SK-N-SH treated with all-trans-retinoic acid at 6 μM for 48 hours (cell line): Measurements from ENCODE around the gene GP1BB.

ENCODE experiments used
- ATAC-seq: fragments of 200-7000 bp; cut with Tn5 transposase; 3 replicates; pipeline ENCODE4 v1.9.1; 2020; ENCODE audit warnings: mild to moderate bottlenecking, moderate library complexity
- ARNTL ChIP-seq: fragments of 450-650 bp; formaldehyde crosslinking; IDR thresholded peaks from 2 replicates; pipeline ENCODE4 v1.5.0; 2020; ENCODE audit warnings: low read depth, mild to moderate bottlenecking, moderate library complexity, borderline replicate concordance
- CSDC2 ChIP-seq: fragments of 250-450 bp; sonication (Bioruptor Pico); IDR thresholded peaks from 2 replicates; pipeline ENCODE4 v1.5.0; 2020; ENCODE audit warnings: mild to moderate bottlenecking, moderate library complexity
- ESRRG ChIP-seq: fragments of 250-450 bp; sonication (Bioruptor Pico); IDR thresholded peaks from 2 replicates; pipeline ENCODE4 v1.6.1; 2021; ENCODE audit warnings: mild to moderate bottlenecking
- GLIS3 ChIP-seq: fragments of 250-450 bp; sonication (Bioruptor Pico); IDR thresholded peaks from 2 replicates; pipeline ENCODE4 v1.5.0; 2020; ENCODE audit warnings: mild to moderate bottlenecking, moderate library complexity
- ISL1 ChIP-seq: fragments of 250-450 bp; sonication (Bioruptor Pico); IDR thresholded peaks from 2 replicates; pipeline ENCODE4 v2.1.2; 2022; ENCODE audit warnings: mild to moderate bottlenecking, moderate library complexity
- OSR1 ChIP-seq: fragments of 250-450 bp; sonication (Bioruptor Pico); IDR thresholded peaks from 2 replicates; pipeline ENCODE4 v1.8.0; 2022; ENCODE audit warnings: moderate library complexity, mild to moderate bottlenecking, inconsistent platforms
- PPARA ChIP-seq: fragments of 250-450 bp; sonication (Bioruptor Pico); IDR thresholded peaks from 2 replicates; pipeline ENCODE4 v1.5.0; 2020; ENCODE audit warnings: mild to moderate bottlenecking, borderline replicate concordance
- TOX ChIP-seq: fragments of 250-450 bp; sonication (Bioruptor Pico); IDR thresholded peaks from 2 replicates; pipeline ENCODE4 v1.8.0; 2021; ENCODE audit warnings: mild to moderate bottlenecking, moderate library complexity, borderline replicate concordance
- ZC3H10 ChIP-seq: fragments of 250-450 bp; sonication (Bioruptor Pico); IDR thresholded peaks from 2 replicates; pipeline ENCODE4 v1.5.1; 2021; ENCODE audit warnings: mild to moderate bottlenecking, moderate library complexity
- ZFP3 ChIP-seq: fragments of 250-450 bp; sonication (Bioruptor Pico); IDR thresholded peaks from 2 replicates; pipeline ENCODE4 v1.5.0; 2020; ENCODE audit warnings: mild to moderate bottlenecking, moderate library complexity
- ZNF565 ChIP-seq: fragments of 450-650 bp; formaldehyde crosslinking; conservative IDR thresholded peaks from 2 replicates; pipeline ENCODE4 v1.5.0; 2020; ENCODE audit warnings: low read depth, mild to moderate bottlenecking, moderate library complexity
- ZNF70 ChIP-seq: fragments of 450-650 bp; formaldehyde crosslinking; IDR thresholded peaks from 2 replicates; pipeline ENCODE4 v1.5.0; 2020; ENCODE audit warnings: mild to moderate bottlenecking, moderate library complexity
- TF ChIP-seq, protein P1 (sequence below): fragments of 250-450 bp; sonication (Bioruptor Pico); IDR thresholded peaks from 2 replicates; pipeline ENCODE4 v1.5.0; 2020; ENCODE audit warnings: mild to moderate bottlenecking, moderate library complexity
- TF ChIP-seq, protein P2 (sequence below): fragments of 250-450 bp; sonication (Bioruptor Pico); IDR thresholded peaks from 2 replicates; pipeline ENCODE4 v1.5.1; 2020; ENCODE audit warnings: low read depth, mild to moderate bottlenecking, moderate library complexity
- TF ChIP-seq, protein P3 (sequence below): fragments of 250-450 bp; sonication (Bioruptor Pico); IDR thresholded peaks from 2 replicates; pipeline ENCODE4 v1.8.0; 2020; ENCODE audit warnings: mild to moderate bottlenecking, moderate library complexity, borderline replicate concordance
- TF ChIP-seq, protein P4 (sequence below): fragments of 250-450 bp; sonication (Bioruptor Pico); IDR thresholded peaks from 2 replicates; pipeline ENCODE4 v1.5.1; 2021; ENCODE audit warnings: mild to moderate bottlenecking, moderate library complexity
- TF ChIP-seq, protein P5 (sequence below): fragments of 250-450 bp; sonication (Bioruptor Pico); IDR thresholded peaks from 2 replicates; pipeline ENCODE4 v1.8.0; 2021; ENCODE audit warnings: low read depth, mild to moderate bottlenecking, moderate library complexity, borderline replicate concordance

GP1BB gene

DNA sequence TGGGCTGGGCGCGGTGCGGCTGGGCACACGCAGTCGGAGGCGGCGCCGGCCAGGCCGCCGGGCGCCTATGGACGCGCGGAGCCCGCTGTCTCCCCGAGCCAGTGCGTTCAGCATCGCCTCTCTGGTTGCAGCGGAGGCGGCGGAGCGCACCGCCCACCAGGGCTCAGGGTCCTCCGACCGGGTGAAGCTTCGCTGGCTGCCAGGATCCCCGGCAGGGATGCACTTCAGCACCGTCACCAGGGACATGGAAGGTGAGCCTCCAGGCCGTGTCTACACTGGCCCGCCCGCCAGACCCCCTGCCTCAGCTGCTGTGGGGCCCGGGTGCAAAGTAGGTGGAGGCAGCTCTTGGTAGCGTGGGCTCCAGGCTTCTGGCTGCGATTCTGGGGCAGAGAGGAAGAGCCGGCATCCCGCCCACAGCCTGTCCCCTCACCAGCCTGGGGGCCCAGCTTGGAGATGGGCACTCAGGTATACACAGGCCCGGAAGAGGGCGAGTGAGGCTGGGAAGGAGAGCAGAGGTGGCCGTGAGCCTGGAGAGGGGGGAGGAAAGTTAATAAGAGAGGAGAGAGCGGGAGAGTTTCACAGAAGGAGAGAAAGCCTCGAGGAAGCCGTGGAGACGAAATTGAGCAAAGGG is 36.2 kb downstream of the GP1BB start (continued):
- TF ChIP-seq, protein P1, sequence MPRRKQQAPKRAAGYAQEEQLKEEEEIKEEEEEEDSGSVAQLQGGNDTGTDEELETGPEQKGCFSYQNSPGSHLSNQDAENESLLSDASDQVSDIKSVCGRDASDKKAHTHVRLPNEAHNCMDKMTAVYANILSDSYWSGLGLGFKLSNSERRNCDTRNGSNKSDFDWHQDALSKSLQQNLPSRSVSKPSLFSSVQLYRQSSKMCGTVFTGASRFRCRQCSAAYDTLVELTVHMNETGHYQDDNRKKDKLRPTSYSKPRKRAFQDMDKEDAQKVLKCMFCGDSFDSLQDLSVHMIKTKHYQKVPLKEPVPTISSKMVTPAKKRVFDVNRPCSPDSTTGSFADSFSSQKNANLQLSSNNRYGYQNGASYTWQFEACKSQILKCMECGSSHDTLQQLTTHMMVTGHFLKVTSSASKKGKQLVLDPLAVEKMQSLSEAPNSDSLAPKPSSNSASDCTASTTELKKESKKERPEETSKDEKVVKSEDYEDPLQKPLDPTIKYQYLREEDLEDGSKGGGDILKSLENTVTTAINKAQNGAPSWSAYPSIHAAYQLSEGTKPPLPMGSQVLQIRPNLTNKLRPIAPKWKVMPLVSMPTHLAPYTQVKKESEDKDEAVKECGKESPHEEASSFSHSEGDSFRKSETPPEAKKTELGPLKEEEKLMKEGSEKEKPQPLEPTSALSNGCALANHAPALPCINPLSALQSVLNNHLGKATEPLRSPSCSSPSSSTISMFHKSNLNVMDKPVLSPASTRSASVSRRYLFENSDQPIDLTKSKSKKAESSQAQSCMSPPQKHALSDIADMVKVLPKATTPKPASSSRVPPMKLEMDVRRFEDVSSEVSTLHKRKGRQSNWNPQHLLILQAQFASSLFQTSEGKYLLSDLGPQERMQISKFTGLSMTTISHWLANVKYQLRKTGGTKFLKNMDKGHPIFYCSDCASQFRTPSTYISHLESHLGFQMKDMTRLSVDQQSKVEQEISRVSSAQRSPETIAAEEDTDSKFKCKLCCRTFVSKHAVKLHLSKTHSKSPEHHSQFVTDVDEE (CRISPR knock-in tag) = no peak
- no peak for TF ChIP-seq ZFP3

DNA sequence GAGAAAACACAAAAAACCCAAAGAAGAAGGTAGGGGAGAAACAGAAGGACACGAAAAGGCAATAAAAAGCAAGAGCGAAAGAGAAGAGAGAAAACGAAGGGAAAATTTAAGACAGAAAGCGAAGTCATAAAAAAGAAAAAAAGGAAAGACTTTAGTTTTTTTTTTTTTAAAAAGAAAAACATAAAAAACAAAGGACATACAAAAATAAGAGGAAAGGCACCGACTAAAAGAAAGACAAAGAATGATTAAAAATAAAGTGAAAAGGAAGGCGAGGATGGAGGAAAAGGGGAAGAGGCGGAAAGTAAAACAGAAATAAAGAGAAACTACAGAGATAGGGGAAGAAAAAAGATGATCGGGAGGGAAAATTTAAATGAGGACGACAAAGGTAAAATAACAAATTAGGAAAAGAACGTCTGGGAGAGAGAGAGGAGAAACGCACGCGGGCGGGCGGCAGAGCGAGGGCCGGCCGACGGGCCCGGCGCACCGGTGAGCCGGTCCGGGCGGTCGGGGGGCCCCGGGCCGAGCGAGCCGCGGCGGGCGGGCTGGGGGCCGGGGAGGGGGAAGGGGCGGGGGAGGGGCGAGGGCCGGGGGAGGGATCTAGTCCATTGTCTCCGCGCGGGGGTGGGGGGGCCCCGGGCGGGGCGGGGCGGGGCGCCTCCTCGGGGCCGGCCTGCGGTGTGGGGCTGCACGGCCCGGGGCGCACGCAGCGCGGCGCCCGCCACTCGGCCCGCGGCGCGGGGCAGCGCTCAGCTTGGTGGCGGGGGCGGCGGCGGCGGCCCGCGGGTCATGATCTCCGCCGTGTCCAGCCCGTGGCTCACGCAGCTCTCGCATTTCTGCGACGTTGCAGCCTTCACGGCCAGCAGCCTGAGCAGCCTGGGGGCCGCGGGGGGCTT is 37.0 kb downstream of the GP1BB start, which contains the start of gene TBX1:
Gene TBX1, plus strand, starts transcription at position 721 of the 893 bp plus-strand sequence. Its CDS starts 66 bp downstream, at position 787.
- TF ChIP-seq OSR1 (CRISPR knock-in tag) (no peak), ZC3H10 (CRISPR knock-in tag) (no peak), TOX (CRISPR knock-in tag) (no peak), ISL1 (CRISPR knock-in tag) (no peak), ARNTL (CRISPR knock-in tag) (no peak), ZNF70 (CRISPR knock-in tag) (no peak), PPARA (no peak), CSDC2 (CRISPR knock-in tag) (no peak), ESRRG (no peak)
- TF ChIP-seq, protein P2, sequence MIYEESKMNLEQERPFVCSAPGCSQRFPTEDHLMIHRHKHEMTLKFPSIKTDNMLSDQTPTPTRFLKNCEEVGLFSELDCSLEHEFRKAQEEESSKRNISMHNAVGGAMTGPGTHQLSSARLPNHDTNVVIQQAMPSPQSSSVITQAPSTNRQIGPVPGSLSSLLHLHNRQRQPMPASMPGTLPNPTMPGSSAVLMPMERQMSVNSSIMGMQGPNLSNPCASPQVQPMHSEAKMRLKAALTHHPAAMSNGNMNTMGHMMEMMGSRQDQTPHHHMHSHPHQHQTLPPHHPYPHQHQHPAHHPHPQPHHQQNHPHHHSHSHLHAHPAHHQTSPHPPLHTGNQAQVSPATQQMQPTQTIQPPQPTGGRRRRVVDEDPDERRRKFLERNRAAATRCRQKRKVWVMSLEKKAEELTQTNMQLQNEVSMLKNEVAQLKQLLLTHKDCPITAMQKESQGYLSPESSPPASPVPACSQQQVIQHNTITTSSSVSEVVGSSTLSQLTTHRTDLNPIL (CRISPR knock-in tag) = no peak
- TF ChIP-seq, protein P3, sequence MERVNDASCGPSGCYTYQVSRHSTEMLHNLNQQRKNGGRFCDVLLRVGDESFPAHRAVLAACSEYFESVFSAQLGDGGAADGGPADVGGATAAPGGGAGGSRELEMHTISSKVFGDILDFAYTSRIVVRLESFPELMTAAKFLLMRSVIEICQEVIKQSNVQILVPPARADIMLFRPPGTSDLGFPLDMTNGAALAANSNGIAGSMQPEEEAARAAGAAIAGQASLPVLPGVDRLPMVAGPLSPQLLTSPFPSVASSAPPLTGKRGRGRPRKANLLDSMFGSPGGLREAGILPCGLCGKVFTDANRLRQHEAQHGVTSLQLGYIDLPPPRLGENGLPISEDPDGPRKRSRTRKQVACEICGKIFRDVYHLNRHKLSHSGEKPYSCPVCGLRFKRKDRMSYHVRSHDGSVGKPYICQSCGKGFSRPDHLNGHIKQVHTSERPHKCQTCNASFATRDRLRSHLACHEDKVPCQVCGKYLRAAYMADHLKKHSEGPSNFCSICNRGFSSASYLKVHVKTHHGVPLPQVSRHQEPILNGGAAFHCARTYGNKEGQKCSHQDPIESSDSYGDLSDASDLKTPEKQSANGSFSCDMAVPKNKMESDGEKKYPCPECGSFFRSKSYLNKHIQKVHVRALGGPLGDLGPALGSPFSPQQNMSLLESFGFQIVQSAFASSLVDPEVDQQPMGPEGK (CRISPR knock-in tag) = no peak
- TF ChIP-seq, protein P4, sequence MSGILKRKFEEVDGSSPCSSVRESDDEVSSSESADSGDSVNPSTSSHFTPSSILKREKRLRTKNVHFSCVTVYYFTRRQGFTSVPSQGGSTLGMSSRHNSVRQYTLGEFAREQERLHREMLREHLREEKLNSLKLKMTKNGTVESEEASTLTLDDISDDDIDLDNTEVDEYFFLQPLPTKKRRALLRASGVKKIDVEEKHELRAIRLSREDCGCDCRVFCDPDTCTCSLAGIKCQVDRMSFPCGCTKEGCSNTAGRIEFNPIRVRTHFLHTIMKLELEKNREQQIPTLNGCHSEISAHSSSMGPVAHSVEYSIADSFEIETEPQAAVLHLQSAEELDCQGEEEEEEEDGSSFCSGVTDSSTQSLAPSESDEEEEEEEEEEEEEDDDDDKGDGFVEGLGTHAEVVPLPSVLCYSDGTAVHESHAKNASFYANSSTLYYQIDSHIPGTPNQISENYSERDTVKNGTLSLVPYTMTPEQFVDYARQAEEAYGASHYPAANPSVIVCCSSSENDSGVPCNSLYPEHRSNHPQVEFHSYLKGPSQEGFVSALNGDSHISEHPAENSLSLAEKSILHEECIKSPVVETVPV (CRISPR knock-in tag) = no peak
- ATAC-seq = no peak

DNA sequence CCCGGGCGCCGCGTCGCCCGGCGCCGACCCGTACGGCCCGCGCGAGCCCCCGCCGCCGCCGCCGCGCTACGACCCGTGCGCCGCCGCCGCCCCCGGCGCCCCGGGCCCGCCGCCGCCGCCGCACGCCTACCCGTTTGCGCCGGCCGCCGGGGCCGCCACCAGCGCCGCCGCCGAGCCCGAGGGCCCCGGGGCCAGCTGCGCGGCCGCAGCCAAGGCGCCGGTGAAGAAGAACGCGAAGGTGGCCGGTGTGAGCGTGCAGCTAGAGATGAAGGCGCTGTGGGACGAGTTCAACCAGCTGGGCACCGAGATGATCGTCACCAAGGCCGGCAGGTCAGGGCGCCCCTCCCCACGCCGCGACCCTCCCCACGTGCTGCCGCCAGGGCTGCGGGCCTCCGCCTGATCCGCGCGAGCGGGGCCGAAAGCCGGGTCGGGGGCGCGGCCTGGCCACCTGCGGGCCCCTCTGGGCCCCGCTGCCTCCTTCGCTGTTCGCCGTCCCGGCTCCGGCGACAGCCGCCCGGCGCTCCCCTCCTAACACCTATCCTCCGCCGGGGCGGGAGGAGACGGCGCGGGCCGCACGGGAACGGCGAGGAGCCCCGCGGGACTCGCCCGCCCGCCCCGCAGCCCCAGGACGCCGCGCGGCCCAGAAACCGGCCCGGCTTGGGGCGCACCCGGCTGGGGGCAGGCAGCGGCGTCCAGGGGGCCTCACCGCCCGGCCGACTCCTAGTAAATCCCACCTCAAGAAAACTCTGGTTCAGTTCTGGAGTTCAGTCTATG is 37.8 kb downstream of the GP1BB start:
- TF ChIP-seq ZFP3 (no peak), ARNTL (CRISPR knock-in tag) (no peak), PPARA (no peak), GLIS3 (no peak), ISL1 (CRISPR knock-in tag) (no peak), ESRRG (no peak), TOX (CRISPR knock-in tag) (no peak), ZNF565 (no peak)
- TF ChIP-seq, protein P5, sequence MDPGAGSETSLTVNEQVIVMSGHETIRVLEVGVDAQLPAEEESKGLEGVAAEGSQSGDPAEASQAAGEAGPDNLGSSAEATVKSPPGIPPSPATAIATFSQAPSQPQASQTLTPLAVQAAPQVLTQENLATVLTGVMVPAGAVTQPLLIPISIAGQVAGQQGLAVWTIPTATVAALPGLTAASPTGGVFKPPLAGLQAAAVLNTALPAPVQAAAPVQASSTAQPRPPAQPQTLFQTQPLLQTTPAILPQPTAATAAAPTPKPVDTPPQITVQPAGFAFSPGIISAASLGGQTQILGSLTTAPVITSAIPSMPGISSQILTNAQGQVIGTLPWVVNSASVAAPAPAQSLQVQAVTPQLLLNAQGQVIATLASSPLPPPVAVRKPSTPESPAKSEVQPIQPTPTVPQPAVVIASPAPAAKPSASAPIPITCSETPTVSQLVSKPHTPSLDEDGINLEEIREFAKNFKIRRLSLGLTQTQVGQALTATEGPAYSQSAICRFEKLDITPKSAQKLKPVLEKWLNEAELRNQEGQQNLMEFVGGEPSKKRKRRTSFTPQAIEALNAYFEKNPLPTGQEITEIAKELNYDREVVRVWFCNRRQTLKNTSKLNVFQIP (CRISPR knock-in tag) = no peak
- TF ChIP-seq, protein P1 (CRISPR knock-in tag) = no peak
- TF ChIP-seq, all 23 proteins: peak for 0
- no peak for ATAC-seq
